Measurements from ENCODE around the gene LBX1.

The LBX1 gene

DNA sequence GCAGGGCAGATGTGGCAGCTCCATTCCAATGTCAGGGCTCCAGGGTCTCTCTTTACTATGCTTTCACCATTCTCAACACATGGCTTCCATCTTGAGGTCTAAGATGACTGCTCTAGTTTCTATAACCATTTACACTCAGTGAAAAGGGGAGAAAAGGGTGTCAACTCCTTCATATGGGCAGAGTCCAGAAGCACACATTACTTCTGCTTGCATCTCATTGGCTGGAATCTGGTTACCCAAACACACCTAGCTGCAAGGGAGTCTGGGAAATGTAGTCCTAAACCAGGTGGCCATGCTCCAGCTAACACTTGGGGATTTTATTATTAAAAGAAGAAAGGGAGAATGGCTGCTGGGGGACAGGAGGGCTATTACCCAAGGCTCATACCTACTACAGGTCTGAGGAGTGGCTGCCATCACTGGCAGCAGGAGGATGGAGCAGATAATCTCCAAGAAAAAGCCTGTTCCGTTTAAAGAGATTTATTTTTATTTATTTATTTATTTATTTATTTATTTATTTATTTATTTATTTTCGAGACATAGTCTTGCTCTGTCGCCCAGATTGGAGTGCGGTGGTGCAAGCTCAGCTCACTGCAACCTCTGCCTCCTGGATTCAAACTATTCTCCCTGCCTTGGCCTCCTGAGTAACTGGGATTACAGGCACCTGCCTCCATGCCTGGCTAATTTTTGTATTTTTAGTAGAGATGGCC lies 29.1 kb upstream of the LBX1 start:
- H3K4me3 Mint-ChIP-seq = no peak overlapping the region
- no peak overlapping the region for H3K27ac Mint-ChIP-seq
- peaks cover 30 to 64% of the 10 kb centered on the region in 2 donors for H3K27me3 Mint-ChIP-seq
- H3K4me1 Mint-ChIP-seq (ENCODE audit: low read depth in 2 of 2) = no peaks in the 10 kb centered on the region
- H3K9me3 Mint-ChIP-seq = no peaks in the 10 kb centered on the region
- H3K36me3 Mint-ChIP-seq (ENCODE audit: insufficient read depth) = peaks cover 3% of the 10 kb centered on the region
- ATAC-seq (replicated peaks) (no peak), DNase-seq (no peak)

DNA sequence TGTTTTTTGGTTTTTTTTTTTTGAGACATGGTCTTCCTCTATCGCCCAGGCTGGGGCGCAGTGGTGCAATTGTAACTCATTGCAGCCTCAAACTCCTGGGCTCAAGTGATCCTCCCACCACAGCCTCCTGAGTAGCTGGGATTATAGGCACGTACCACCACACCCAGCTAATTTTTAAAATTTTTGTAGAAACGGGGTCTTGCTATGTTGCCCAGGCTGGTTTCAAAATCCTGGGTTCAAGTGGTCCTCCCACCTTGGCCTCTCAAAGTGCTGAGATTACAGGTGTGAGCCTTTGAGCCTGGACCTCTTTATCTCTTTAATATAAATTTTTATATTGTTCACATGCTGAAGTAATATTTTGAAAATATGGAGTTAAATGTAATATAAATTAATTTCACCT lies 28.2 kb upstream of the LBX1 start:
- no peaks in the 10 kb centered on the region for H3K36me3 Mint-ChIP-seq (ENCODE audit: insufficient read depth)
- no peak overlapping the region for H3K4me3 Mint-ChIP-seq
- no peak overlapping the region for H3K27ac Mint-ChIP-seq
- no peak for ATAC-seq (replicated peaks)
- no peak for DNase-seq
- peaks cover 27 to 62% of the 10 kb centered on the region in 2 donors for H3K27me3 Mint-ChIP-seq
- no peaks in the 10 kb centered on the region for H3K9me3 Mint-ChIP-seq
- H3K4me1 Mint-ChIP-seq (ENCODE audit: low read depth in 2 of 2) = no peaks in the 10 kb centered on the region

DNA sequence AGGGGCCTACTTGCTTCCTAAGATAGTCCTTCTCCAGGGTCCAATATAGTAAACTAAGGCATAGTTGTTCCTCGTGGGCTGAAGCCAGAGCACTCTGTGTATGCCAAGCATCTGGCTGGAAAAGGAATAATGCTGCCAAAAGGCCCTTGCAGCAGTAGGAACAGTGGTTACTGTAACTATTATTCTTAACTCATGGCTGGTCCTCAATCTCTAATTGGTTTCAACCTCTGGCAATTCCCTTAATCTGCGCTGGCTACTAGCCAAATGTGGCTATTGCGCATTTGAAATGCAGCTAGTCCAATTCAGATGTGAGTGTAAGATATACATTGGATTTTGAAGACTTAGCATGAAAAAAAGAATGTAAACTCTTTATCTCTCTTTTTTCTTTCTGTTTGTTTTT lies 27.8 kb upstream of the LBX1 start:
- Mint-ChIP-seq H3K27ac (no peak overlapping the region), H3K4me3 (no peak overlapping the region), H3K9me3 (no peaks in the 10 kb centered on the region), H3K36me3 (ENCODE audit: insufficient read depth) (no peaks in the 10 kb centered on the region), H3K27me3 (peaks cover 23 to 58% of the 10 kb centered on the region in 2 donors), H3K4me1 (ENCODE audit: low read depth in 2 of 2) (no peaks in the 10 kb centered on the region)
- ATAC-seq (replicated peaks) (no peak), DNase-seq (no peak)

DNA sequence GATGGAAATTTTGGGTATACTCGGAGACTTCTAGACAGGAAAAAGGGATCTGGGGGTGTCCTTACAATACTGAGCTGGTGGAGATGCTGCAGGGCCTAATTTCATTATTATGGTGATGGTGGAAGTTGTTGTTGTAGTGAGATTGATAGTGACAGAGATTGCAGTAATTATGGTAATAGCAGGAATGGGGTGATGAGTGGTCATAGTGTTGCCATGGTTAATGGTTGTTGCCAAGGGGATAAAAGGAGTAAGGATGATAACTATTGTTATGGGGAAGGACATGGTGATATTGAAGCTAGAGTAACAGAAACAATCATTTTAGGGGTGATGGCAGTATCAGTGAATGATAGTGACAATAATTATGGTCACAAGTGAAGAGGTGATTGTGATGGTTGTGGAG lies 27.1 kb upstream of the LBX1 start:
- no peak for DNase-seq
- no peak for ATAC-seq (replicated peaks)
- Mint-ChIP-seq H3K27ac (no peak overlapping the region), H3K36me3 (ENCODE audit: insufficient read depth) (no peaks in the 10 kb centered on the region), H3K4me1 (ENCODE audit: low read depth in 2 of 2) (no peaks in the 10 kb centered on the region), H3K9me3 (no peaks in the 10 kb centered on the region), H3K4me3 (no peak overlapping the region), H3K27me3 (peaks cover 19 to 58% of the 10 kb centered on the region in 2 donors)

DNA sequence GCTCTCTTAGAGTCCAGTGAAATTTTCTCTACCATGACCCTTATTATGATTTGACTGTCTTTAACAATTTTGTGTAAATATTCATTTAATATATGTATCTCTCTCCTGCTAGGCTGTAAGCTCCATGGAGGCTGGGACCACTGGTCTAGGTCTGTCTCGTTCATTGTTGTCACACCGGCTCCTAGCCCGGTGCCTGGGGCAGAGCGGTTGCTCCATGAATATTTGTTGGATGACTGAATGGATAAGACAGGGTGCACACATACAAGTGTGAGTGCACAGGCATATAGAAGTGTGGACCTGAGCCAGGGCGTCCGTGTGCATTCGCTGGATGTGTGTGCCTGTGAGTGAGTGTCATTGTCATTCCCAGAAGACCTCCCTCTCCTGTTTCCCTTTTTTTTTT lies 20.9 kb upstream of the LBX1 start:
- Mint-ChIP-seq H3K4me1 (ENCODE audit: low read depth in 2 of 2) (no peaks in the 10 kb centered on the region), H3K9me3 (no peaks in the 10 kb centered on the region), H3K27me3 (peaks cover 41 to 76% of the 10 kb centered on the region in 2 donors), H3K27ac (no peak overlapping the region), H3K4me3 (no peak overlapping the region), H3K36me3 (ENCODE audit: insufficient read depth) (no peaks in the 10 kb centered on the region)
- ATAC-seq (replicated peaks) (no peak), DNase-seq (no peak)

DNA sequence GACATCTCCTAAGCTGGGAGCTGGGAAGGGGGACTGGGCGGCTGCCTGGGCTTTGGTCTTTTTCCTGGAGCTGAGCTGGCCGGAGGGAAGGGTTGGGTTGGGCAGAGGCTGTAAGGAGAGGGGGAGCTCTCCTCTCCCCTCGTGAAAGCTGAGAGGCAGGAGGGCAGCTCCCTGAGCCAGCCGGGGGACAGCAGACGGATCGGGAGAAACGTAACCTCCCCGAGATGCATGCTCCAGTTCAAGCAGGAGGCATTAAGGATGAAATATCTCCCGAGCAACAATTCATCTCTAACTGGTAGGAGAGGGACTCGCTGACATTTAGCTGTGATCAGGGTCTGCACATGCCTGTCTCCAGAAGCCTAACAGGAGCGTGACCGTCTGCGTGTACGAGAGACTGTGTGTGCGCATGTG lies 19.9 kb upstream of the LBX1 start:
- Mint-ChIP-seq H3K27me3 (peaks cover 41 to 76% of the 10 kb centered on the region in 2 donors), H3K36me3 (ENCODE audit: insufficient read depth) (no peaks in the 10 kb centered on the region), H3K27ac (no peak overlapping the region), H3K4me1 (ENCODE audit: low read depth in 2 of 2) (no peaks in the 10 kb centered on the region), H3K9me3 (no peaks in the 10 kb centered on the region), H3K4me3 (no peak overlapping the region)
- ATAC-seq (replicated peaks) (no peak), DNase-seq (no peak)

DNA sequence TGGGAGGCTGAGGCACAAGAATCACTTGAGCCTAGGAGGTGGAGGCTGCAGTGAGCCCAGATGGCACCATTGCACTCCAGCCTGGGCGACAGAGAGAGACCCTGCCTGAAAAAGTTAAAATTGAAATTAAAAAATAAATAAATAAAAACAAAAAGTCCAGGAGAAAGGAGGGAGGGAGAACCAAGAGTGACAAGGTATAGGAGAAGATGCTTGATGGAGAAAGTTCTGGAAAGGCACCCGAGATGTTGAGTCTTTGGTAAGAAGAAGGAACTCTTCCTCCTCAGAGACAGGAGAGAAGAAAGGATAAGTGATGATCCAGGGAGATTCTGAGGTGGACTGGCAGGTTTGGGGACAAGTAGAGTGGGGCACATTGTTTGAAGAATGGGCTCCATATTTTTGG lies 17.4 kb upstream of the LBX1 start:
- H3K36me3 Mint-ChIP-seq (ENCODE audit: insufficient read depth) = no peaks in the 10 kb centered on the region
- H3K27ac Mint-ChIP-seq = no peak overlapping the region
- H3K9me3 Mint-ChIP-seq = no peaks in the 10 kb centered on the region
- peaks cover 48 to 75% of the 10 kb centered on the region in 2 donors for H3K27me3 Mint-ChIP-seq
- H3K4me3 Mint-ChIP-seq = no peak overlapping the region
- no peaks in the 10 kb centered on the region for H3K4me1 Mint-ChIP-seq (ENCODE audit: low read depth in 2 of 2)
- no peak for ATAC-seq (replicated peaks)
- no peak for DNase-seq

DNA sequence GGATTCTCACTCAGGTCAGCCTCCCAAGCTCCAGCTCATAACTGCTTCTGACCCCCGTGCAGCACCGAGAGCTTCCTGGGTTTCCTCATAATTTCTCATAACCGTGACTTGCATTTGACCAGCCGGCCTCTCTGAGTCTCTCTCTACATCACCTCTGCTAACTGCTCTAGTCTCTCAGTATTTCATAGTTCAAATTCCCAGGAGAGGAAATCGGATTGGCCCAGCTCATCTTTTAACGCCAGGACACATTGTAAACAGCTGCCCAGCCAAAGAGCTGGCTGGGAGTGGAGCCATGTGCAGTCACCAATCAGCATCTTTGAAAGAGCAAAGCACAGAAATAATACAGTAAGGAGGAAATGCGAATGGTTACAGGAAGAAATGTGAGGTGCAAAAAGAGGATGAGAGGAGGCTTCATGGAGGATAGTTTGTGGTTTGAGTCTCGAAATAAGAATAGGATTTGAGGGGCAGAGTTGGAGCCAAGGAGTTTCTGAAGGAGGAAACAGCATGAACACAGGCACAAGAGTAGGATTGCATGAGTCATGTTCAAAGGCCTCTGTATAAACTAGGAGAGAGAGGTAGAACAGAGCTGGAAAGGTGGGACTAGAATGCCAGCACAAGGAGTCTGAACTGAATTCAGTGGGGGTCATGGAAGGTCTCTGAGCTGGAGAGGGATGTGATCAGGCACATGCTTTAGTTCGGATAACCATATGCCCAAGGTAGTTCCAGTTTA lies 15.2 kb upstream of the LBX1 start:
- peaks cover 60 to 77% of the 10 kb centered on the region in 2 donors for H3K27me3 Mint-ChIP-seq
- no peak for ATAC-seq (replicated peaks)
- peaks cover 3% of the 10 kb centered on the region for H3K36me3 Mint-ChIP-seq (ENCODE audit: insufficient read depth)
- H3K9me3 Mint-ChIP-seq = no peaks in the 10 kb centered on the region
- no peak overlapping the region for H3K4me3 Mint-ChIP-seq
- DNase-seq = no peak
- H3K27ac Mint-ChIP-seq = no peak overlapping the region
- no peaks in the 10 kb centered on the region for H3K4me1 Mint-ChIP-seq (ENCODE audit: low read depth in 2 of 2)

DNA sequence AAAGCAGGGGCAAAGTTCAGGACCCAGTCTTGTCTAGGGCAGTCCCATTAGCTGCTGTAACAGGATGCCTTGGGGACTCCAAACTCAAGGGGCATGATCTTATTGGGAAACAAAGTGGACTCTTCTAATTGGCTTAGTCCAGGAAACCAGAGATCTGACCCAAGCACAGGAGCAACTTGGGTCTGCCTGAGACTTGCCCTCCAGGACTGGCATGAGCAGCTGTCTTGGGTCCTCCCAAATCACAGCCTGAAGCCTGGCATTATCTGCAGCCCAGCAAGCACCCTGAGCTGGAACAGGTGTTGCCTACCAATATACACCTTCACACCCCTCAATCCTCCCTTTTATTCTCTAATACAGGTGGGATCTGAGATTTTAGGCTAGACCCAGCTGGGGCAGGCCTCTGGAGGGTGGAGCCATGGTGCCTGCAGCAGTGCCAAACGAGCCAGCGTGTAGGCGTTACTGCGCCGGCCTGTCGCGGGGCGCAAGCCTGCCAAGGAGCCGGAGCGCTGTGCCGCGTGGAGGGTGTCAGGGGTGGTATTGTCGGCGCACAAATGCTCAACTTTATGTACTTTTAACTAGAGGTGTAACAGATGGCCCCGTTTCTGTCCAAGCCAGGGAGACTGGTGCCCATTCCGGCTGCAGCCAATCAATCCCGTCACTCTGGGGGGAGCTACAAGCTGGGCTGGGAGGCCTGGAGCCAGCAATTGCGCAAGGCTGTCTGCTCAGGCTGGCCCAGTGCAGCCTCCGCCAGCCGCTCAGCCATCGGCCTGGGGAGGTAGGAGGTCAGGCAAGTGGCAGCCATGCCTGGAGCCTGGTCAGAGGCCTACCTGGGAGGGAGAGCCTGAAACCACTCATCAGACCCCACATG lies 12.8 kb upstream of the LBX1 start:
- Mint-ChIP-seq H3K27ac (no peak overlapping the region), H3K27me3 (peaks cover 75 to 89% of the 10 kb centered on the region in 2 donors), H3K4me3 (no peak overlapping the region), H3K9me3 (no peaks in the 10 kb centered on the region), H3K36me3 (ENCODE audit: insufficient read depth) (peaks cover 3% of the 10 kb centered on the region), H3K4me1 (ENCODE audit: low read depth in 2 of 2) (peaks cover 6 to 7% of the 10 kb centered on the region in 2 donors)
- ATAC-seq (replicated peaks) = no peak
- no peak for DNase-seq

DNA sequence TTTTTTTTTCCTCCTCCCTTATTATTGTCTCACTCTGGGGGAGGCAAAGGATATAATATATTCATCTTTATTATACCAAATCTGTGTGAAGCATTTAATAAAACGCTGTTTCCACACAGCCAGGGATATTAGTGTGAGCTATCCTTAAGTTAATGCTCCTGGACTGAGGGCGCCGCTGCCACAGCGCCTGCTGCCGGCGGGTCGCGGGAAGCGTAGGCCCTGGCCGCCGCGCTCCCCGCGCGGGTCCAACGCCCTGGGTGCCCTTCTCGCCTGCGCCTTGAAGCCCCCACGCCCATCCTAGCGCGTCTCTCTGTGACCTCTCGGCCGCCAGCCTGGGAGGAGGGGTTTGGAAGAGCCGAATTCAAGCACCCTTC lies 9.5 kb upstream of the LBX1 start:
- no peak overlapping the region for H3K27ac Mint-ChIP-seq
- H3K9me3 Mint-ChIP-seq = no peaks in the 10 kb centered on the region
- H3K27me3 Mint-ChIP-seq = peaks cover 77 to 89% of the 10 kb centered on the region in 2 donors
- H3K4me3 Mint-ChIP-seq = no peak overlapping the region
- peaks cover 8 to 15% of the 10 kb centered on the region in 2 donors for H3K4me1 Mint-ChIP-seq (ENCODE audit: low read depth in 2 of 2)
- ATAC-seq (replicated peaks) = peak; percentile 73
- peaks cover 3% of the 10 kb centered on the region for H3K36me3 Mint-ChIP-seq (ENCODE audit: insufficient read depth)
- DNase-seq = no peak

DNA sequence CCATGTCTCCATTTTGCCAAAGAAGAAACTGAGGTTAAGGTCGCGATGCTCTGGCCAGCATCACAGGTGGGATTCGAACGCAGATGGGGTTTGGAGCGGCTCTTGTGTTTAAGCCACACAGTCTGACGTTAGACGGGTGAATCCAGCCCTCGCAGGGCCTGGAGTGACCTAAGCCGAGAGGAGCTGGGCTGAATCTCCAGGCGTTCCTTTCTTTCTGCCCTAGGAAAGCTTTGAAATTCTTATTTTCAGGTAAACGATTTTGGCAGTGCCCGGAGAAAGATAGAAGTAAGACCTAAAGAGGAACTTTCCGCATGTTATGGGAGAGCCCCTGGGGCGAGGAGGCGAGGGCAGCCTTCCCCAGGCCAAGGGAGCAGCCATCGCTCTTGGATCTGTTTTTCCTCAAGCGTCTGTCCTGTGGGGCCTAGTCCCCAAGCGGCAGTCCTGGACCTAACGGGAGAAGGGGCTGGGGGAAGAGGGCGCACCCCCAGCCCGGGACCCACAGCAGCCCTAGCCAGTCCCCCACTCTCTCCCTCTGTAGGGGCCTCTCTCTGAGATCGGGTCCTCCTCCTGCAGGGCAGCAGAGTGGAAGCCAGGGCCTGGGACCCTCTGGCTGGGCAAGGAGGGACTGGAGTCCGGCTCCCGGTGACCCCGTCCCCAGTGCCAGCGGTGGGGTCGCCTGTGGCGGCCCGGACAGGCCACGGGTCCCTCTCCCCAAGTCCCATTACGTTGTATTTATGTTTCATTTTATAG lies 8.9 kb upstream of the LBX1 start:
- Mint-ChIP-seq H3K4me3 (no peak overlapping the region), H3K27me3 (peaks cover 77 to 89% of the 10 kb centered on the region in 2 donors), H3K9me3 (no peaks in the 10 kb centered on the region), H3K4me1 (ENCODE audit: low read depth in 2 of 2) (peaks cover 8 to 15% of the 10 kb centered on the region in 2 donors), H3K27ac (no peak overlapping the region), H3K36me3 (ENCODE audit: insufficient read depth) (peaks cover 3% of the 10 kb centered on the region)
- ATAC-seq (replicated peaks) (no peak), DNase-seq (no peak)

DNA sequence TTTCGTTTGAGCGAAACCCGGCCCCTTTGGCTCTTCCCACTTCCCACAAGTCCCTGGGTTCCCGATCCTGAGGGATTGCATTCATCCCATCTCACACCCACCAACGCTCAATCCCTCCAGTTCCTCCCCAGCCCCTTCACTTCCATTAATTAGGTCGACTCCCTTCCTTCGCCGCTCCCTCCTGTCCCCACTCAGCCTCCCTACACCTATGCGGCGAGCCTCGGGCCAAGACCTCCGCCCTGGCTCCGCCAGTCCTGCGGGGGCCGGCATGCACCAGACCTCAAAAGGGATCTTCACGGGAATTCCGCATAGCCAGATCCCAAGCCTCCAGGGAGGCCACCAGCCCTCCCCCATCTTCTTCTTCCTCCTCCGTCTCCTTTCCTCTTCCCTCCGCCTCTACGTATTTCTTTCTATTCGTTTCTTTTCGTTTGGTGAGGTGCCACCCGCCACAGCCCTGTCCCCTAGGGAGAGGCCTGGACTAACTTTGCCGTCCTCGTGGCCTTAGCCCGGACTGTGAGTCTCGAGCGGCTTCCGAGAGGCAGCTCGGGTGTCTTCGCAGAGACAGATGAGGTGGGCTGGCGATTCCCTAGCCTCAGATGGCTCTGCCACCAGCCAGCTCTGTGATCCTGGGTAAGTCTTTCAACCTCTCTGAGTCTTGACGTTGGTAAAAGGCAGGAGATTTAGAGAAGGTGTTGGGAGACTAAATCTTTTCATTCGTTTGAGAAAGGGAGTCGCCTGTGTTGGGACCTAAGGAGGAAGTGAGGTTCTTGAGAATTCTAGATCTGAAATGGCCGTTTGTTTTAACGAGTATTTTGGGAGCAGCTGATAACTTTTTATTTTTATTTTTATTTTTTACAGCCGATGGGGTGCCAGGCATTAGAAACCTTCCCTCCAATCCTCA lies 8.1 kb upstream of the LBX1 start:
- DNase-seq = no peak
- H3K4me1 Mint-ChIP-seq (ENCODE audit: low read depth in 2 of 2) = peaks cover 8 to 15% of the 10 kb centered on the region in 2 donors
- peaks cover 3% of the 10 kb centered on the region for H3K36me3 Mint-ChIP-seq (ENCODE audit: insufficient read depth)
- peak overlapping the region; percentile 61 to 69 for H3K4me3 Mint-ChIP-seq
- no peak for ATAC-seq (replicated peaks)
- peak overlapping the region in 1 of 2 donors; percentile 18 for H3K27ac Mint-ChIP-seq
- peaks cover 78 to 91% of the 10 kb centered on the region in 2 donors for H3K27me3 Mint-ChIP-seq
- no peaks in the 10 kb centered on the region for H3K9me3 Mint-ChIP-seq

Data from effector memory CD8-positive, alpha-beta T cell (primary cell).